Heart left ventricle (tissue), 13 donors: ENCODE data around the gene PPP4R2.

Experiments
- POLR2A ChIP-seq, 2 donors: fragments of 450-650 bp; IDR thresholded peaks; one replicate each; pipeline ENCODE4 v1.6.1; 2017; ENCODE audit warnings: antibody characterized with exemption in 2 of 2, mild to moderate bottlenecking in 2 of 2, moderate library complexity in 2 of 2
- TF ChIP-seq, protein P1 (sequence below), 12 donors: fragments of 200-600 bp; sonication (generic) in 4 of 12; IDR thresholded peaks; one replicate each; pipeline versions ENCODE4 v1.5.0 to v1.8.0; 2018 to 2022; ENCODE audit warnings: antibody characterized with exemption in 12 of 12, mild to moderate bottlenecking in 5 of 12
- donor health status: ischemic (EF 13 %, LVEDD 7.1; RV severe dilation, severe dysfunction).
- donor health status: DM: no; HTN: yes; CAD: no.
- donor health status: DM: no; HTN: no; CAD: no.
- donor health status: ischemic (EF 25% LVEDD 6.9; RV normal size, moderate dysfunction).
- donor health status: ischemic (EF 25% LVEDD 5.7; RV mildly dilated, moderate dysfunction).
- donor health status: ischemic (EF 35%, LVEDD 5.7; RV mildly dilated, moderate dysfunction).
- donor health status: nonischemic (EF 11% LVEDD 7.7; RV severe dilation, severe dysfunction).
- donor health status: DM: yes; HTN: yes; CAD: no.
- donor health status: PGD.
- donor health status: ischemic (EF 29% LVEDD 5.4; RV normal size, mild dysfunction).
- donor health status: nonischemic (EF 23%, LVEDD 6.1; RV moderate dilation, normal function).

DNA sequence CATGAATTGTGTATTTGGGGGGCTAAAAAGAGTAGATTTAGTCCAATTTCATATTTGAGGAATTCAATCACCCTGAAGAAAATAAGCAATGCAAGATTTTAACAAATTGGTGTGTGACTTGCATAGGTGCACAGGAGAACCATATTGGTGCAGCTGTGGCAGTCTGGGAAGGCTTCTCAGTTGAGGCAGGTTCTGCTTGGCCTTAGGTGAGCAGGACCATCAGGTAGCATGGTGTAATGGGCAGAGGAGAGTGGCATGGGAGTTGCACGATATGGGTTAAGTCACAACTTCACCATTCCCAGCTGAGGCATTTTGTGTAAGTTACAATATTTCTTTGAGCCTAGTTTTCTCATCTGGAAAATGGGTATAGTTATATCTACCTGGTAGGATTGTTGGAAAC is 75.3 kb downstream of the PPP4R2 start:
- TF ChIP-seq, protein P1, sequence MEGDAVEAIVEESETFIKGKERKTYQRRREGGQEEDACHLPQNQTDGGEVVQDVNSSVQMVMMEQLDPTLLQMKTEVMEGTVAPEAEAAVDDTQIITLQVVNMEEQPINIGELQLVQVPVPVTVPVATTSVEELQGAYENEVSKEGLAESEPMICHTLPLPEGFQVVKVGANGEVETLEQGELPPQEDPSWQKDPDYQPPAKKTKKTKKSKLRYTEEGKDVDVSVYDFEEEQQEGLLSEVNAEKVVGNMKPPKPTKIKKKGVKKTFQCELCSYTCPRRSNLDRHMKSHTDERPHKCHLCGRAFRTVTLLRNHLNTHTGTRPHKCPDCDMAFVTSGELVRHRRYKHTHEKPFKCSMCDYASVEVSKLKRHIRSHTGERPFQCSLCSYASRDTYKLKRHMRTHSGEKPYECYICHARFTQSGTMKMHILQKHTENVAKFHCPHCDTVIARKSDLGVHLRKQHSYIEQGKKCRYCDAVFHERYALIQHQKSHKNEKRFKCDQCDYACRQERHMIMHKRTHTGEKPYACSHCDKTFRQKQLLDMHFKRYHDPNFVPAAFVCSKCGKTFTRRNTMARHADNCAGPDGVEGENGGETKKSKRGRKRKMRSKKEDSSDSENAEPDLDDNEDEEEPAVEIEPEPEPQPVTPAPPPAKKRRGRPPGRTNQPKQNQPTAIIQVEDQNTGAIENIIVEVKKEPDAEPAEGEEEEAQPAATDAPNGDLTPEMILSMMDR (IDR thresholded peaks at IDR 0.05): no peak
- no peak for TF ChIP-seq POLR2A (IDR thresholded peaks at IDR 0.05)
